Spleen (tissue), 13 donors: ENCODE results near the gene HLA-DRB5. TPM values are rescaled to one million over a fixed set of nuclear protein-coding genes. Genes with fewer than 3 reads are reported as not detected.
"Not testable (repeated sequence)": the region's sequence is repeated elsewhere in the genome, so short reads cannot be mapped to it uniquely, and the experiment has no call there.

ENCODE experiments used
- DNase-seq: peaks from one replicate; pipeline ENCODE4 v3.0.0-alpha.2; 2020
- H3K27ac ChIP-seq, 8 donors: fragments of 200-600 bp; sonication (generic) in 7 of 8; 1 replicate in 4 of 8; 2 replicates in 4 of 8; pipeline versions ENCODE4 v1.5.0 to v1.8.0; 2016 to 2021; ENCODE audit warnings: inconsistent platforms in 4 of 8, mild to moderate bottlenecking in 4 of 8, moderate library complexity in 1 of 8
- H3K27me3 ChIP-seq, 7 donors: fragments of 200-600 bp; sonication (generic) in 6 of 7; replicated peaks in 1 of 7; 1 replicate in 4 of 7; 2 replicates in 3 of 7; pipeline versions ENCODE4 v1.5.0 to v1.8.0; 2016 to 2021; ENCODE audit warnings: inconsistent platforms in 3 of 7, mild to moderate bottlenecking in 1 of 7
- H3K36me3 ChIP-seq, 6 donors: fragments of 200-600 bp; sonication (generic) in 5 of 6; 1 replicate in 4 of 6; 2 replicates in 2 of 6; pipeline versions ENCODE4 v1.5.0 to v1.8.0; 2016 to 2021; ENCODE audit warnings: inconsistent platforms in 2 of 6
- H3K4me1 ChIP-seq, 6 donors: fragments of 200-600 bp; sonication (generic) in 5 of 6; 1 replicate in 3 of 6; 2 replicates in 3 of 6; pipeline versions ENCODE4 v1.5.0 to v1.8.0; 2016 to 2021; ENCODE audit warnings: inconsistent platforms in 3 of 6
- H3K4me3 ChIP-seq, 8 donors: fragments of 200-600 bp; sonication (generic) in 7 of 8; 1 replicate in 4 of 8; 2 replicates in 4 of 8; pipeline versions ENCODE4 v1.5.0 to v1.8.0; 2016 to 2021; ENCODE audit warnings: inconsistent platforms in 4 of 8, mild to moderate bottlenecking in 4 of 8, moderate library complexity in 2 of 8
- H3K9me3 ChIP-seq, 8 donors: fragments of 200-600 bp; sonication (generic) in 7 of 8; 1 replicate in 4 of 8; 2 replicates in 4 of 8; pipeline versions ENCODE4 v1.5.0 to v1.8.0; 2016 to 2021; ENCODE audit warnings: inconsistent platforms in 4 of 8
- CTCF ChIP-seq, 11 experiments: fragments of 200-600 bp in 7 of 11; fragments of 450-650 bp in 4 of 11; sonication (generic) in 4 of 11; IDR thresholded peaks in 8 of 11; conservative IDR thresholded peaks in 3 of 11; 1 replicate in 7 of 11; 2 replicates in 4 of 11; pipeline versions ENCODE4 v1.4.0 to v1.8.0; 2016 to 2021; ENCODE audit warnings: antibody characterized with exemption in 11 of 11, inconsistent platforms in 4 of 11, mild to moderate bottlenecking in 1 of 11
- POLR2A ChIP-seq, 3 donors: fragments of 450-650 bp; IDR thresholded peaks; one replicate each; pipeline ENCODE4 v1.5.1; 2017; ENCODE audit warnings: antibody characterized with exemption in 3 of 3, mild to moderate bottlenecking in 1 of 3
- POLR2AphosphoS5 ChIP-seq, 3 donors: sonication (generic); formaldehyde crosslinking; IDR thresholded peaks; one replicate each; pipeline ENCODE4 v1.5.1; 2017; ENCODE audit warnings: antibody characterized with exemption in 3 of 3
- WGBS, 5 donors: extraction: QIAGEN DNeasy Blood & Tissue Kit in 3 of 5; methylation state at CpG; one replicate each; pipeline versions ENCODE4 v1.1.5 to v1.1.7; 2013 to 2018; 5-methylcytosine and 5-hydroxymethylcytosine counted together
- intact Hi-C: fragments of 100-400 bp; cut with DNase I; formaldehyde crosslinking; loops from one replicate; pipeline ENCODE4 v1.15.0; 2023; ENCODE audit warnings: low total_unique reads
- long read RNA-seq, 2 donors: transcript quantifications; one replicate each; lab custom pipeline, GENCODE V29; 2026
- polyA plus RNA-seq, 3 donors: library from polyadenylated mRNA; stranded (reverse); fragments of 200-250 nt; gene quantifications; one replicate each; pipeline ENCODE4 v1.2.1, GENCODE V29; 2013
- total RNA-seq, 7 donors: library from RNA; depleted of rRNA in 3 of 7; stranded (reverse); fragments of >200 nt in 3 of 7; fragmentation: NEBNext Ultra II Directional in 4 of 7; extraction: Animal tissue kit (Norgen Biotek cat#: 25700) in 4 of 7; gene quantifications; one replicate each; pipeline versions ENCODE4 v1.1.0 to v1.2.1, GENCODE V29; 2016 to 2021
- donor health status: healthy with polysubstance abuse.
- donor health status: DM: no; HTN: no; CAD: no; lungs with moderate emphysema.
- donor health status: DM: no; HTN: no; CAD: no.
- donor health status: Bipolar disorder and iron deficiency.
- donor health status: healthy.
- donor health status: DM: no; HTN: no; CAD: no.
- donor health status: DM: yes; HTN: yes; CAD: no.

Gene HLA-DRB5
- total RNA-seq (100 to 1,000 TPM in 4 of 7 donors, 10 to 100 TPM in 1, 1 to 10 TPM in 2; 1.9 to 633 (median 121) TPM), polyA plus RNA-seq (10 to 100 TPM in 1 of 3 donors, 1 to 10 TPM in 2; 3.0 to 18.6 (median 3.5) TPM)
- long read RNA-seq, donor 1, transcript HLA-DRB5-201 (6 exons, 1,260 nt), result major isoform, 59 of 289 reads
- long read RNA-seq, donor 1, partial matches to known transcripts, result 219 of 289 reads
- long read RNA-seq, donor 1, other reads (novel, unspliced or antisense), result 11 of 289 reads
- long read RNA-seq, donor 2, partial matches to known transcripts, result 114 of 188 reads
- long read RNA-seq, donor 2, other reads (novel, unspliced or antisense), result 70 of 188 reads

- no peaks in the 10 kb centered on the region for H3K9me3 ChIP-seq
- no peaks in the 10 kb centered on the region for H3K4me1 ChIP-seq
- DNase-seq, result peak; percentile 83
- H3K36me3 ChIP-seq, result no peaks in the 10 kb centered on the region
- no peaks in the 10 kb centered on the region for H3K27me3 ChIP-seq
- 8 to 11% (median 10%) methylated on average over 1 to 4 of the region's 4 CpGs for WGBS, 5 donors
- intact Hi-C loops, result loop anchor here (5.0 kb wide), 1 partner anchor 42 kb away; no protein-coding TSS in a partner anchor
- H3K4me3 ChIP-seq, result peak within 1 kb of the TSS in 4 of 8 donors; percentile 18 to 51 (median 28)
- peak within 1 kb of the TSS in 5 of 8 donors; percentile 53 to 90 (median 67) for H3K27ac ChIP-seq
- TF ChIP-seq POLR2AphosphoS5 (IDR thresholded peaks at IDR 0.05), result peak in 1 of 3 donors; percentile 78
- peak in 1 of 3 donors; percentile 86 for TF ChIP-seq POLR2A (IDR thresholded peaks at IDR 0.05)
- no peak for TF ChIP-seq CTCF (IDR thresholded peaks at IDR 0.05 in 8 of 11, conservative IDR thresholded peaks at IDR 0.05 in 3 of 11)
Measured at GRCh38 chr6:32529697-32530430, at the start of gene HLA-DRB5. Gene HLA-DRB5, minus strand, starts transcription at chr6:32530287. Its CDS starts 63 bp downstream, at chr6:32530224.

- no peak for TF ChIP-seq CTCF (IDR thresholded peaks at IDR 0.05 in 8 of 11, conservative IDR thresholded peaks at IDR 0.05 in 3 of 11)
- Histone ChIP-seq H3K27me3 (no peaks in the 10 kb centered on the region), H3K4me3 (no peak overlapping the region), H3K4me1 (no peaks in the 10 kb centered on the region), H3K9me3 (no peaks in the 10 kb centered on the region), H3K36me3 (peaks cover 0 to 10% (median 2%) of the 10 kb centered on the region in 6 donors), H3K27ac (peak overlapping the region in 1 of 8 donors; percentile 33)
- WGBS, 5 donors, result 0 to 37% (median 2%) methylated on average over 3 of the region's 3 CpGs
- no peak for DNase-seq
- intact Hi-C loops, result no loop called here
Measured at GRCh38 chr6:32578962-32579361, 48.9 kb upstream of the HLA-DRB5 start.

GRCh38 chr6:32577493-32577892 lies 47.4 kb upstream of the HLA-DRB5 start:
- intact Hi-C loops, H3K27me3 ChIP-seq, H3K27ac ChIP-seq, H3K4me3 ChIP-seq, H3K4me1 ChIP-seq, DNase-seq, H3K9me3 ChIP-seq: not testable (repeated sequence)
- 14 to 57% (median 24%) methylated on average over 5 of the region's 5 CpGs for WGBS, 5 donors
- peaks cover 0 to 10% (median 2%) of the 10 kb centered on the region in 6 donors for H3K36me3 ChIP-seq

- 50 to 94% (median 77%) methylated on average over 1 of the region's 1 CpG for WGBS, 5 donors
Measured at GRCh38 chr6:32576250-32576649, 46.2 kb upstream of the HLA-DRB5 start.

More at GRCh38 chr6:32576250-32576649, 46.2 kb upstream of the HLA-DRB5 start:
- Histone ChIP-seq H3K27ac (no peak overlapping the region), H3K9me3 (no peaks in the 10 kb centered on the region), H3K36me3 (peaks cover 0 to 10% (median 2%) of the 10 kb centered on the region in 6 donors), H3K4me1 (no peaks in the 10 kb centered on the region), H3K27me3 (no peaks in the 10 kb centered on the region), H3K4me3 (no peak overlapping the region)
- no peak for DNase-seq
- intact Hi-C loops, result no loop called here
- TF ChIP-seq CTCF (IDR thresholded peaks at IDR 0.05 in 8 of 11, conservative IDR thresholded peaks at IDR 0.05 in 3 of 11) (no peak), POLR2A (IDR thresholded peaks at IDR 0.05) (no peak), POLR2AphosphoS5 (IDR thresholded peaks at IDR 0.05) (no peak)
